KG1 (cell line): ENCODE results near the gene EIPR1.

Experiments used
- DNase-seq: peaks from one replicate; lab custom pipeline; 2025; lab: John Stamatoyannopoulos, UW

EIPR1 gene

DNA sequence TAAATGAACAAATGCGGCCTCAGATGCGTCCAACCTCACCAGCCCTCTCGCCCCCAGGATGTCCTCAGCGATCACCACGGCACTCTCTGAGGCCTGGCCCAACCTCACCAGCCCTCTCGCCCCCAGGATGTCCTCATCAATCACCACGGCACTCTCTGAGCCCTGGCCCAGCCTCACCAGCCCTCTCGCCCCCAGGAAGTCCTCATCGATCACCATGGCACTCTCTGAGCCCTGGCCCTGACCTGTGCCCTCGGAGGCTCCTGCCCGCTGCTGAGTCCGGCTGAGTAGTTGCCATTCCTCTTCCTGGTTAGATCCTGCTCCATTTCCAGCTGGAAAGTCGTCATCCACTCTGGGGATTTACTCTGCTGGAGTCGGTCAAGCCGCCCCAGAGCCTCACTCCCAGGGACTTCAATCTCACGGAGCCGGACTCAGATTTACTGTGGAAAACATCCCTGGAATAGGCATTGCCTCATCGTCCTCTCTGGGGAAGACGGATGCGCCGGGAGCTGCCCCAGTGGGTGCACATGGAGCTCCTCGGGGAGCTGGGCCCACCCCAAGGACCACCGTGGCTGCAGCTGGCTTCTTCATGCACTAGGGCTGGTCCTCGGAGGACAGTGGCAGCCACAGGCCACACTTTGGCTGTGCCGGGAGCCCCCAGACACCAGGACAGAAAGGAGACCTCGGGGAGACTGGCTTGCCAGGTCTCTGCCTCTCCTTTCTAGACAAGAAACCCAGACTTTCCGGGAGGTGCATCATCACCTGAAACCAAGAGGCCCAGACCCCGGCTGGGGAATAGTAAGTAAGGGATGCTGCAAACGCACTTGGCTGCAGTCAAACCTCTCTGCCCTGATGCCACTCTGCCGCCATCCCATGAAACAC, 230.6 kb downstream of the EIPR1 start:
- DNase-seq, result no peak

DNA sequence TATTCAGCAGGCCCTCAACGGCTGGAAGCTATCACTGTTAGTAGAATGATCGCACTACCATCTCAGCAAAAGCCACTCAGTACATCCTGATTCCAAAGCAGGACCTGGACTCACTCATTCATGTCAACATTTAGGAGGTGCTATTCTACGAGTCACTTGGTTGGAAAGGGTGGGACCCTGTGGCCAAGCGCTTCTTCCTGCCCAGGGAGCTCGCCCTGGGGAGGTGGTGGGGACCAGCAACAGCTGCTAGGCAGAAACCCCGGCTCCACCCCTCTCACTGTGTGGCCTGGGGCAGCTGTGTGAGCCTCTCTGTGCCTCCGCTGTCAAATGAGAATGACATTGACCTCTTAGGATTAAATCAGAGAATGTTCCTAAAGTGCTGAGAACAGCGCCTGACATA, 231.4 kb downstream of the EIPR1 start:
- no peak for DNase-seq

DNA sequence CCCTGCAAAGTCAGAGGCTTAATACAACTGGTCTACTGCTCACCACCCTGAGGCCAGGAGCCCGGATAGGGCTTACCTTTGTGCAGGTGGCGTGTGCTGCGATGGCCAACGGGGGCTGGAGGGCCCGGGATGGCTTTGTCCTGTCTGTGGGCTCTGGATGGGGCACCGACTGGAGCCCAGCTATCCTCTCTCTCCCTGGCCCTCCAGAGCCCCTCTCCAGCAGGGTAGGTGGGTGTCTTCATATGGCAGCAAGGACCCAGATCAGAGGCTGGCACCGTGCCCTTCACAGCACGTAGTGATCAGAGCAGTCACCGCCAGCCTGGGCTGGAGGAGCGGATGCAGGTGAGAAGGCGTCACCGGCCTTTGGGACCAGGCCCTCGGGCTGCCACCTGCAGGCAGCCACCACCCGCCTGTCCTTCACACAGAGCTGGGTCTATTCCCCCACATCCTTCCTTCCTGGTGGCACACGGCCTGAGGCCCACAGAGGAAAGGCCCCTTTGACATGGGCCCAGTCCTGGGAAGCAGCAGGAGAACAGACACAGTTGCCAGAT, 232.1 kb downstream of the EIPR1 start:
- no peak for DNase-seq

- DNase-seq, result no peak
Observed at GRCh38 chr2:3144856-3145255, 232.8 kb downstream of the EIPR1 start.

GRCh38 chr2:3143602-3144001, 234.0 kb downstream of the EIPR1 start:
- DNase-seq, result no peak

GRCh38 chr2:3142961-3143571, 234.6 kb downstream of the EIPR1 start:
- no peak for DNase-seq

GRCh38 chr2:3142210-3142609, 235.4 kb downstream of the EIPR1 start:
- no peak for DNase-seq

DNA sequence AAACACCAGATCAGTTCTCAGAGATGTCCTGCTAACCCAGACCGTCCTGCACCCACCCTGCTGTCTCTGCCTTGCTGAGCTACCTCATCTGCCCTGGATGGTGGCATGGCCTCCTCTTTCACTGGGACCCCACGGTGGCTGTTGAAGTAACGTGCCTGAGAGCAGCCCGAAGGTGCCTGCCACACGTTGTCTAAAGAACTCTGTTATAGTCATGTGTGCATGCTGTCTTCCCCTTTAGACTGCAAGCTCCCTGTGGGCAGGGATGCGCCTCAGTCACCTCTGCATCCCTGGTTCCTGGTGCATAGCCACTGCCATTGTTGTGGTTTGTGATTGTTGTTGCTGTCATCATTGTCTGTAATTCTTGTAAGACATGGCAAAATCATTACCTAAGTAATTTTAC, 235.9 kb downstream of the EIPR1 start:
- DNase-seq, result no peak

GRCh38 chr2:3139906-3140305, 237.7 kb downstream of the EIPR1 start:
- DNase-seq, result no peak
